T-helper 17 cell (primary cell): ENCODE results near the gene NMS. TPM values are rescaled to one million over a fixed set of nuclear protein-coding genes. Genes with fewer than 3 reads are reported as not detected.

ENCODE experiments used
- ATAC-seq: fragments of 150-1000 bp; cut with Tn5 transposase; 2 replicates; pipeline ENCODE4 v1.10.0; 2021; ENCODE audit warnings: mild to moderate bottlenecking, moderate library complexity
- DNase-seq, 3 donors: peaks; one replicate each; pipeline versions ENCODE4 v3.0.0 to v3.0.0-alpha.2; 2020 to 2021
- H3K9me3 ChIP-seq: one replicate; pipeline ENCODE4 v1.7.0; 2013; ENCODE audit warnings: low read length, mild to moderate bottlenecking; ENCODE audit not compliant: control insufficient read depth, poor library complexity, severe bottlenecking
- H3K27ac Mint-ChIP-seq: one replicate; pipeline ENCODE4 v1.8.0; 2022; ENCODE audit warnings: mild to moderate bottlenecking, moderate library complexity, mixed read lengths
- H3K27me3 Mint-ChIP-seq: one replicate; pipeline ENCODE4 v1.8.0; 2022; ENCODE audit warnings: mixed read lengths
- H3K36me3 Mint-ChIP-seq: one replicate; pipeline ENCODE4 v1.8.0; 2022; ENCODE audit warnings: low read depth, mixed read lengths
- H3K4me1 Mint-ChIP-seq: one replicate; pipeline ENCODE4 v1.8.0; 2022; ENCODE audit warnings: mild to moderate bottlenecking, mixed read lengths
- H3K4me3 Mint-ChIP-seq: one replicate; pipeline ENCODE4 v1.8.0; 2022; ENCODE audit warnings: mild to moderate bottlenecking, moderate library complexity, mixed read lengths
- total RNA-seq, 4 donors: library from RNA in 2 of 4; stranded (reverse) in 2 of 4; gene quantifications; one replicate each; pipeline ENCODE4 v1.2.3 and lab custom pipeline; 2022 to 2026

The NMS gene
- total RNA-seq, 2 donors from 2014 or later: not detected

DNA sequence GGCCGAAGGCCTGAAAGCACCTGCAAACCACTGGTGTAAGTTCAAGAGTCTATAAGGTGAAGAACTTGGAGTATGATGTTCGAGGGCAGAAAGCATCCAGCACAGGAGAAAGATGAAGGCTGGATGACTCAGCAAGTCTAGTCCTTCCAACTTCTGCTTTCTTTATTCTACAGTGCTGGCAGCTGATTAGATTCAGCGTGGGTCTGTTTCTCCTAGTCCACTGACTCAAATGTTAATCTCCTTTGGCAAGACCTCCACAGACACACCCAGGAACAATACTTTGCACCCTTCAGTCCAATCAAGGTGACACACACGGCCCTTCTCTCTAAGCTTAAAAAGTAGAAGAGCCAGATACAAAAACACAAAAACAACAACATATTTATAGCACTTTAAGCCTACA, 43.4 kb downstream of the NMS start:
- ATAC-seq: no peak
- peaks cover 7% of the 10 kb centered on the region for H3K27me3 Mint-ChIP-seq
- no peaks in the 10 kb centered on the region for H3K9me3 ChIP-seq
- no peak for DNase-seq
- H3K4me1 Mint-ChIP-seq: peaks cover 5% of the 10 kb centered on the region
- no peaks in the 10 kb centered on the region for H3K36me3 Mint-ChIP-seq
- H3K27ac Mint-ChIP-seq: no peak overlapping the region
- no peak overlapping the region for H3K4me3 Mint-ChIP-seq

DNA sequence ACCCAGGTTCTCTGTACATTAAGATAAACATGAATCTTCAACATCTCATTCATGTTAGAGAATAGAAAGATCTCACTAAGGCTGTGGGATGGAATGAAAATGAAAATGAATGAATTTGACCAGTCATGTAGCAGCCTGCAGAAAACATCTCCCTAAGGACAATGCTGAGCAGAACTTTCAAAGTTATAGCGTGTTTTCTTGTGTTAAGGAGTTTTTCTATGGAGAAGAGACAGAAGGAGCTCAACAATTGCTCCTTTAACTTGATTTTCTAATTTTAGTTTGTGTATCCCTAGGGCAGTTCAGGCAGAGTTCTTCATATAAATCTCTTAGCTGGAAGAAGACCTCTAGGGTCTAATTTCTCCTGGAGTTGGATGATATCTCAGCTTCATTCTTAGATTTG, 47.3 kb downstream of the NMS start:
- no peak for ATAC-seq
- Mint-ChIP-seq H3K4me1 (peaks cover 5% of the 10 kb centered on the region), H3K27me3 (peaks cover 12% of the 10 kb centered on the region), H3K27ac (no peak overlapping the region), H3K36me3 (no peaks in the 10 kb centered on the region), H3K4me3 (no peak overlapping the region)
- no peak for DNase-seq
- H3K9me3 ChIP-seq: no peaks in the 10 kb centered on the region

GRCh38 chr2:100518801-100519200, 48.5 kb downstream of the NMS start:
- Mint-ChIP-seq H3K4me3 (no peak overlapping the region), H3K4me1 (peaks cover 2% of the 10 kb centered on the region), H3K36me3 (peaks cover 3% of the 10 kb centered on the region), H3K27ac (no peak overlapping the region), H3K27me3 (peaks cover 12% of the 10 kb centered on the region)
- no peaks in the 10 kb centered on the region for H3K9me3 ChIP-seq
- ATAC-seq (no peak), DNase-seq (no peak)

DNA sequence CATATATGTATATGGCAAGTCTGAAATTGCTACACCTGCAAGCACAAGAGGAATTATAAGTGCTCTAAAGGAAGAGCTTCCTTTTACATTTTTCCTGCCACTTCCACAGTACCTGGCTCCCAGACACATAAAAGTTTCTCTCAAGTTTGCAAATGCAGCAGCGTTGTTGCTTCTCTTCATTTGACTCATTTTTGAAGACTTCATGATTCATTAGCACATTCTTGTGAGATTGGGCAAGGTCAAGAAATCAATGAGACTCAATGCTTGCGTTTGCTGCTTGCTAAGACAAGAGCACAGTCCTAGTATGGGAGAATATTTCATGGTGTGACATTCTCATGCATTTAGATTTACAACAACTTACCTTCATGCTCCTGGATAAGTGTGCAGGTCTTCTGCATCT, 49.9 kb downstream of the NMS start:
- peaks cover 3% of the 10 kb centered on the region for H3K36me3 Mint-ChIP-seq
- H3K4me3 Mint-ChIP-seq: no peak overlapping the region
- DNase-seq (no peak), ATAC-seq (no peak)
- no peaks in the 10 kb centered on the region for H3K9me3 ChIP-seq
- peaks cover 2% of the 10 kb centered on the region for H3K4me1 Mint-ChIP-seq
- no peak overlapping the region for H3K27ac Mint-ChIP-seq
- H3K27me3 Mint-ChIP-seq: peaks cover 12% of the 10 kb centered on the region

DNA sequence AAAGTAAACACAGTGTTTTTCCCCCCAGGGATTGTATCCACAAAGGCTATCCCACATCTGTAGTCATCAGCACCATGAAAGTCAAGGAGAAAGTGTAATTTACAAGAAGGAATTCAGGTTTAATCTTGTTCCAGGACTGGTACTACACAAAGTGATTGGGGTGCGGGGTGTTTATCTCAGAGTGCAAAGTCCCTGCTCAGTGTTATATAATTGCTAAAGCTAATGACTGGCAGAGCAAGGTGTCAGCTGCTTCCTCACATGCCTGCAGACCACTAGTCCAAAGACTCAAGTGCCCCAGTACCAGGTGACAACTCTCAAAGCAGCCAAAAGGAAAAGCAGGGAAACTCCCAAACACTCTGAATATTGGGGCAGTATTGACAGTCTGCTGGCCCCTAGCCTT, 52.1 kb downstream of the NMS start:
- Mint-ChIP-seq H3K27ac (no peak overlapping the region), H3K36me3 (peaks cover 3% of the 10 kb centered on the region), H3K4me3 (no peak overlapping the region), H3K4me1 (no peaks in the 10 kb centered on the region), H3K27me3 (peaks cover 12% of the 10 kb centered on the region)
- no peak for ATAC-seq
- no peak for DNase-seq
- no peaks in the 10 kb centered on the region for H3K9me3 ChIP-seq

DNA sequence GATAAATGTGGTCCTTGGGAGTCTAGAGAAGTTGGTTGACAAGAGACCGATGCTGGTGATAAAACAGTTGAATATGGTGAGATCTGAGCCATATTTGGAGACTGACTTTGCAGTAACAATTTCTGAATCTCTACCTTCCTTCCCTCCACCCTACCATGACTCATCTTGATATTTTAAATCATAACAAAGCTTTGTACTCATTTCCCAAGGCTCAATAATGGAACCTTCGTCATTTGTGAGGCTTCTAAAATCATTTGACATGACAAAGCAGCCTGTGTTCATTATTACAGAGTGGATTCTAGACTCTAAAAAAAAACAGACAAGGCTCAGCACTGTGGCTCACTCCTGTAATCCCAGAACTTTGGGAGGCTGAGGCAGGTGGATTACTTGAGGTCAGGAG, 54.0 kb downstream of the NMS start:
- no peak for ATAC-seq
- H3K36me3 Mint-ChIP-seq: peaks cover 3% of the 10 kb centered on the region
- H3K4me3 Mint-ChIP-seq: no peak overlapping the region

GRCh38 chr2:100526868-100527267, 56.6 kb downstream of the NMS start:
- Mint-ChIP-seq H3K4me3 (no peak overlapping the region), H3K4me1 (no peaks in the 10 kb centered on the region), H3K27me3 (no peaks in the 10 kb centered on the region), H3K27ac (no peak overlapping the region), H3K36me3 (peaks cover 3% of the 10 kb centered on the region)
- ATAC-seq: no peak
- no peaks in the 10 kb centered on the region for H3K9me3 ChIP-seq
- no peak for DNase-seq

More for the DNA sequence above, 54.0 kb downstream of the NMS start:
- no peak overlapping the region for H3K27ac Mint-ChIP-seq
- H3K4me1 Mint-ChIP-seq: no peaks in the 10 kb centered on the region
- no peaks in the 10 kb centered on the region for H3K9me3 ChIP-seq
- DNase-seq: no peak
- no peaks in the 10 kb centered on the region for H3K27me3 Mint-ChIP-seq

DNA sequence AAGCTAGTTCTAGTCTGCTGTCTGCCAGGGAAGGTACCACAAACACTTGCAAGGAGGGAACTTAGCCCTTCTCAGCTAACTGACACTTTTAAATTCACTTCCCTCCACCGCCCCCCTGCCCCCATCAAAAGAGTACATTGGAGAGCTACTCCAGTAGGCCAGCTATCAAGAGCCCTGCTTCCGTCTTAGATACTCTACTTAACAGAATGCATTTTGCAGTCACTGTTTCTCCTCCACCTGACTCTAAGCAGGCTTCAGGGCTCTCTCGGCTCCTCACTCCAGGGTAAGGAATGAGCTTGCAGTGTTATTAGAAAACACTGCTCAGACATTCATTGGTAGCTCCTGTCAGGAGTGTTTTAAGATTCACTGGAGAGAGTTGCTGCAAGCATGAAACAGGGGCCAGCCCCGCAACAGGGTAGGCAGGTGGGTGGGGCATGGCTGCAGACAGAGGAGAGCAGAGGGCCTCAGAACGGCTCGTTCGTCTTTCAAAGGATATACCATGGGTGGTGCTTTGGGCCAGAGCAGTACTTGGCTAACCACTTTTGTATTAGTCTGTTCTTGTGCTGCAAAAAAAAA, 57.2 kb downstream of the NMS start:
- no peaks in the 10 kb centered on the region for H3K4me1 Mint-ChIP-seq
- peaks cover 3% of the 10 kb centered on the region for H3K36me3 Mint-ChIP-seq
- H3K27ac Mint-ChIP-seq: no peak overlapping the region
- no peak for ATAC-seq
- DNase-seq: no peak
- H3K4me3 Mint-ChIP-seq: no peak overlapping the region
- H3K9me3 ChIP-seq: no peaks in the 10 kb centered on the region
- H3K27me3 Mint-ChIP-seq: no peaks in the 10 kb centered on the region

DNA sequence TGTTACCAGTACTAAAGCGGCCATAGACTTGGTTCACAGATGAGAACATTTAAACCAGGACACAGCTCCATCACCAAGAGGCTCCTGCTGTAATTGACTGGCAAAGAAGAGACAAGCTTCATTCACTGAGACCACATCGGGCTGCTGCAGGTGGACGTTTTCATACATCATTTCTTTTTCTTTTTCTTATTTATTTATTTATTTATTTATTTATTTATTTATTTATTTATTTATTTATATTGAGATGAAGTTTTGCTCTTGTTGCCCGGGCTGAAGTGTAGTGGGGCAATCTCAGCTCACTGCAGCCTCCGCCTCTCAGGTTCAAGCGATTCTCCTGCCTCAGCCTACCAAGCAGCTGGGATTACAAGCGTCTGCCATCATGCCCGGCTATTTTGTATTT, 58.9 kb downstream of the NMS start:
- no peak overlapping the region for H3K27ac Mint-ChIP-seq
- H3K9me3 ChIP-seq: no peaks in the 10 kb centered on the region
- DNase-seq (no peak), ATAC-seq (no peak)
- peaks cover 3% of the 10 kb centered on the region for H3K36me3 Mint-ChIP-seq
- no peaks in the 10 kb centered on the region for H3K4me1 Mint-ChIP-seq
- H3K27me3 Mint-ChIP-seq: no peaks in the 10 kb centered on the region
- no peak overlapping the region for H3K4me3 Mint-ChIP-seq

DNA sequence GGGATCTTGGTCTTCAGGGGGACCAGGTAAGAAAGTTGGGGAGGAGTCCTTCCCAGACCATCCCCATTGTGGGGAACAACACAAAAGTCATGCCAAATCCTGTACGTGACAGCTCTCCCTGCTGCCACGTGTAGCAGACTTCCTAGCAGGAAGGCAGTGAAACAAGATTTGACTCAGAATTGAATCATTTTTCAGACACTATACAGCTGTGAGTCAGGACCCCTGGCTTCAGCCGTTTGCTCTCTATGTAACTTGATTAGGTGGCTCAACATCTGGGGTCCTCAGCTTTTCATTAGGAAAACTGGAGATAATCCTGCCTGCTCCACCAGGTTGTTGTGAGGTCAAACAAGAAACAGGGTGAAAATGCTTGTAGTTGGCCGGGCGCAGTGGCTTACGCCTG, 59.6 kb downstream of the NMS start:
- ATAC-seq (no peak), DNase-seq (no peak)
- H3K9me3 ChIP-seq: no peaks in the 10 kb centered on the region
- Mint-ChIP-seq H3K27ac (no peak overlapping the region), H3K4me3 (no peak overlapping the region), H3K36me3 (peaks cover 3% of the 10 kb centered on the region), H3K4me1 (no peaks in the 10 kb centered on the region), H3K27me3 (no peaks in the 10 kb centered on the region)

Other genes with a start within 250 kb of the NMS start
- under 1 TPM; 0.12 to 0.18 TPM for gene LONRF2, start 148.0 kb upstream of the NMS start, total RNA-seq
- 1 to 10 TPM; 2.1 to 2.8 TPM for gene CHST10, start 52.8 kb upstream of the NMS start, total RNA-seq
- 10 to 100 TPM; 24.6 to 25.7 TPM for gene PDCL3, start 92.5 kb downstream of the NMS start, total RNA-seq